Activated T-helper 1 cell treated with anti-CD3 and anti-CD28 coated beads, Interleukin-2, amount 50 U/mL, for 16 hours (primary cell): ENCODE results near the gene ZNF618.
"Not testable (repeated sequence)": the region's sequence is repeated elsewhere in the genome, so short reads cannot be mapped to it uniquely, and the experiment has no call there.

Experiments used
- DNase-seq, 2 donors: peaks; one replicate each; pipeline ENCODE4 v3.0.0-alpha.2; 2020; ENCODE audit warnings: low read depth in 1 of 2, low spot score in 1 of 2

ZNF618 gene

DNA sequence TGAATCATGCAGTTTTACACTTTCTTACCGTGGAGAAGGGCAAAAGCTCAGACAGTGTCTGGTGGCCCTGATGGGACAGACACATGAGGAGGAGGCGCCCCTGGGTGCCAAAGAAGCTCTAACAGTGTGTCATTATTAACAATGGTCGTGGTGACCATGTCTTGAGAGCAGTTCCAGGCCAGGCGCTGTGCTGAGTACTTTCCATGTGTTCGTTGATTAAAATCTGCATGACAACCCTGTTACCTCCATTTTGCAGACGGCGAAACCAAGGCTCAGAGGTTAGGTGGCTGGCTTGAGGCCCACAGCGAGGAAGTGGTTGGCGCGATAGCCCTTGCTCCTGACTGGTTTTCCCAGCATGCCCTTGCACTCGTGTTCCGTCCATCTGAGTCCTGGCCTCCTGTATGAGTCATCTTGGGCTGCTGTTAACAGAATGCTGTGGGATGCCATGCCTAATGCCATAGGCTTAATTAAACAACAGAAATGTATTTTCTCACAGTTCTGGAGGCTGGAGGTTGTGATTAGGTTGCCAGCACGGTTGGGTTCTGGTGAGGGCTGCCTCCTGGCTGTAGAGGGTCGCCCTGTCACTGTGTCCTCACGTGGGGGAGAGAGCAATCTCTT is 110.0 kb downstream of the ZNF618 start:
- no peak for DNase-seq

DNA sequence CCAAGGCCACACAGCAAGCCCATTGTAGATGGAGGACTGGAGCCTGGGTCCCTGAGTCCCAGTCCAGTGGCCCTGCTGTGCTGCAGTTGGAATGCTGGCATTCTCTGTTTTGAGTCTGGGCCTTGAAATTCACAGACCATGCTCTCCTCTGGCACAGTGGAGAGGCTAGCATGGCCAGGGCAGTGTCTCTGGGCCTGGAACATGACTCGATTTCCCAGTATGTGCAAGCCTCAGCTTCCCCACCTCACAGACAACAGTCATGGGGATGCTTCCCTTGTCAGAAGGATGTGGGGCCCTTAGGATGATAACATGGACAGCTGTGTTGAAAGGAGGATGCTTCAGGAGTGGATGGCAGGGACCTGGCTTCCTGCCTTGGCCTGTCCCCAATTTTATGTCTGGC is 110.8 kb downstream of the ZNF618 start:
- DNase-seq: no peak

GRCh38 chr9:113987526-113987925 is 111.4 kb downstream of the ZNF618 start:
- no peak for DNase-seq

DNA sequence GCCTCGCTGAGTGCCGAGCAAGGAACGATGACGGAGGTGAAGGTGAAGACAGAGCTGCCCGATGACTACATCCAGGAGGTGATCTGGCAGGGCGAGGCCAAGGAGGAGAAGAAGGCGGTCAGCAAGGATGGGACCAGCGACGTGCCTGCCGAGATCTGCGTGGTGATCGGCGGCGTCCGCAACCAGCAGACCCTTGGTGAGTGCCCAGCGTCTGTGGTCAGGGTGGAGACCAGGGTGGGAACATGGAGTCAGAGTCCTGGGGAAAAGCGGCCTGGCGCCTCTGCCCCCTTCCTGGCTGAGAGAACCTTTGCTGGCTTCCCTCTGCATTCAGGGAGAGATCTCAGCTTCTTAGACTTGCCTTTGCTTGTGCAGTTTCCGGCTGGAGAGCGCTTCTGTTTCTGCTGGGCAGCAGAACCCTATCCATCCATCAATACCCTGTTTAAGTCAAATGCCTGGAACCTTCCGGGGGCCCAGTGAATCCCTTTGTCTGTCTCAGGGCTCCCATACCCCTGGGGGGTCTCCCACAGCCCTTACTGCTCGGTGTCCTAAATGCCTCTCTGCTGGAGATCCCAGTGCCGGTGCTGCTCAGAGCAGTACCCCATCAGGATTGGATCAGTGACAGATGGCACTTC is 112.4 kb downstream of the ZNF618 start:
- DNase-seq: no peak

- DNase-seq: no peak
Observed at GRCh38 chr9:113989017-113989713, 113.1 kb downstream of the ZNF618 start.

- DNase-seq: no peak
Observed at GRCh38 chr9:113989714-113990569, 113.8 kb downstream of the ZNF618 start.

DNA sequence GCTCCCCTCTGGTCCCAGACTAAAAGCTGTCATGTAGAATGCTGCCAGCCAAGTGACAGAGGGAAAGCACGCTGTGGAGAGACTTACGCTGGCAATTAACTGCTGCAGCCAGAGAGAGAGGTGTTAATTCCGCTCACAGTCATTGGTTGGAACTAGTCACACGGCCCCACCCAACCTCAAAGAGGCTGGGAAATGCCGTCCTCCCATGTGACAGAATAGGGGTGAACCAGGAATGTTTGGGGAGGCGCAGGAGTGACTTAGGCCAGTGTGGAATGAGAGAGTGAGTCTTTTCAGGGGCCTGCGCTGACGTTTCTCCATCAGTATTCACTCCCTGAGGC is 114.4 kb downstream of the ZNF618 start:
- no peak for DNase-seq

DNA sequence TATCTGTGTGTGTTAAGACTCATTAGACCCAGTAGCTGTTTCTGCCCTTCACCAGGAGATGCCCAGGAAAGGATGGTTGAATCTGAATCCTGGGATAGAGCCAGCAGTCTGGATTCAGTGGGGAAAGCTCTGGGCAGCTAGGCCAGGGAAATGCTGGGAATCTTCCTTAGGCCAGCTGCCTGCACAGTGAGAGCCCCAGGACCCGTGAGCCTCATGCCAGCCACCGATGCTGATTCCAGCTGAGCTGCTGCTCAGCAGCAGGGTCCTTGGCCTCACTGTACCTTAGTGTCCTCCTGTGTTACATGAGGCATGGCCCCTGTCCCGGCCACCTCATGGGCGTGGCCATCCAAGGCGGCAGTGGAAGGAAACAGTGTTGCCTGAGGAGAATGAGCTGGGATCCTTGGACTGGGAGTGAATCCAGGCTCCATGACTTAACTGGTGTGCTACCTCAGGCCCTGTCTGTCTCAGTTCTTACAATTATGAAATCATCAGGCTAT is 114.9 kb downstream of the ZNF618 start:
- no peak for DNase-seq

GRCh38 chr9:113991714-113992113 is 115.6 kb downstream of the ZNF618 start:
- DNase-seq: no peak

DNA sequence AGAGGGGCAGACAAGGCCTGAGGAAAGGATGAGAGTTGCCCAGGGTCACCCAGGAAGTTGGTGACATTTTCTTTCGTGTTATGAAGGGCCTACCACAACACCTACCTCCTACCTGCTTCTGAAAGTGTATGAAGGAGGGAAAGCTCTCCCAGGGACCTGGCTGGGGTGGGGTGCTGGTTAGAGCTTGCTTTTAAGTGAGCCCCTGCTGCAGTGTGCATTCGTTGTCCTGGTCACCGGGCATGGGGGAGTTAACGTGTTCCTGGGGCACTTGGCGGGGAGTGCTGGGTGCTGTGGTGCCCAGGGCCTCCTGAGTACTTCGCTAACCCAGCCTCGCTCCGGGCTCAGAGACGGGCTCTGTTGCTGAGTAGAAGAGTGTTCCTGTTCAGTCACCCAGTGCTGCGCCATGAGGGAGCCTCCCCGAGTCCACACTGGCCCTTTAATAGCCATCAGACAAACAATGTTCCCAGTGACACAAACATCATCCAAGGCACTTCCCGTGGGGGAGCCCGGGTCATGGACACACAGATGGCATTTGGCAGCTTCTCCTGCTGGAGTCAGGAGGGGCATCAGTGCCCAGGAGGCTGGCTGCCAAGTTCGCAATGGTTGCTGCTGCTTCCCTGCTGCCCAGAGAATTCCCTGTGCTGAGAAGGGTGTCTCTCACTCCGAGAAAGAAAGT is 116.3 kb downstream of the ZNF618 start:
- DNase-seq: no peak

DNA sequence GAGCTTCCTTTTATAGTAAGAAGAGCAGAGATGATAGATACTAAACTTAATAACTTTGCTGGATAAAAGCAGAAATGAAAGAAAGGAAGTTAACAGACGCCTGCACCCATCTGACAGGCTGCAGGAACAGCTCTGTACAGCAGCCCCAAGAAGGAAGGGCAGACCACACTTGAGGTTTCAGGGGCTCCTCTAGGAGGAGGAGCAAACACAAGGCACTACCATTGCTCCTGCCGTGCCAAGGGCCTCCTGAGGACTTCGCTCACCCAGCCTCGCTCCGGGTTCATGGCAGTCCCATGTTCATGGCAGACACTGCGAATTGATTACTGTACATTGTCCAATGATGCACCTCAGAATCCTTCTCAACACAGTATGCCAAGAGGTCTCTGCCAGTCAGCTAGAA is 116.9 kb downstream of the ZNF618 start:
- no peak for DNase-seq

- DNase-seq: no peak
Observed at GRCh38 chr9:113993838-113994540, 117.9 kb downstream of the ZNF618 start.

DNA sequence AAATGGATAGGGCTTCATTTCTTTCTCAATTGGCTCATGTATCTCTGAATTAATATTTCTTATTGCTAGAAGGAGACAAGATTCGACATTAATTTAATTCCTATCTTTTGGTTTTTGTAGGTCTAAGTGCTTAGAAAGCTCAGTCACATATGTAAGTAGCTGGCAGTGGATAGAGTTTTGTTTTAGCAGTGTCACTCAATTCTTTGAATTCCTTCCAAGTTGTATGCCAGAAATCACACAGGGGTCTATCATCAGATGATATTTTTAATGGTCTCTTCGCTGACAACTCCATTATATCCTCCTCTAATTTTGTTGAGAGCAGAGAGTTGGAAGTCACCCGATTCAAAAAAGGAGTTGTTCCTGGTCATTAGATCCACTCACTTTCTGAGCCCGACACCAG is 119.3 kb downstream of the ZNF618 start:
- DNase-seq: no peak

- no peak for DNase-seq
Observed at GRCh38 chr9:113995963-113996362, 119.9 kb downstream of the ZNF618 start.

GRCh38 chr9:113996531-113997001 is 120.5 kb downstream of the ZNF618 start:
- DNase-seq: no peak

DNA sequence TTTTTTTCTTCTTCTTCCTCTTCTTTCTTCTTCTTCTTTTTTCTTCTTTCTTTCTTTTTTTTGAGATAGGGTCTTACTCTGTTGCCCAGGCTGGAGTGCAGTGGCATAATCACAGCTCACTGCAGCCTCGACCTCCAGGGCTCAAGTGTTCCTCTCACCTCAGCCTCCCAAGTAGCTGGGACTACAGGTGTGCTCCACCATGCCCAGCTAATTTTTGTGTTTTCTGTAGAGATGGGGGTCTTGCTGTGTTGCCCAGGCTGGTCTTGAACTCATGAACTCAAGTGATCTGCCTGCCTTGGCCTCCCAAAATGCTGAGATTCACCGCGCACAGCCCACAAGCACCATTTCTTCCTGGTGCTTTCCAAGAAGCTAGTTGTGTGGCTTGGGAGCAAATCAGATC is 121.0 kb downstream of the ZNF618 start:
- DNase-seq: not testable (repeated sequence)

GRCh38 chr9:113997610-113998009 is 121.5 kb downstream of the ZNF618 start:
- DNase-seq: no peak

- no peak for DNase-seq
Observed at GRCh38 chr9:113998114-113998513, 122.0 kb downstream of the ZNF618 start.

- DNase-seq: no peak
Observed at GRCh38 chr9:113998525-113999255, 122.6 kb downstream of the ZNF618 start.
